Fibroblast of villous mesenchyme (primary cell): Measurements from ENCODE around the gene CREB3. TPM values are rescaled to one million over a fixed set of nuclear protein-coding genes. Genes with fewer than 3 reads are reported as not detected.
A peak's percentile ranks its signal among the peaks of the same experiment; 100 is the strongest.

Experiments
- DNase-seq: peaks from one replicate; pipeline ENCODE4 v3.0.0-alpha.2; 2010; ENCODE audit warnings: low read depth
- H3K4me3 ChIP-seq: 2 replicates; pipeline ENCODE4 v1.5.1; 2011; ENCODE audit warnings: low read depth, mild to moderate bottlenecking, low read length
- CTCF ChIP-seq: IDR thresholded peaks from 2 replicates; pipeline ENCODE4 v1.5.1; 2012; ENCODE audit warnings: low read depth, mild to moderate bottlenecking, low read length; ENCODE audit not compliant: insufficient read depth
- total RNA-seq: library from RNA; depleted of rRNA; stranded (reverse); fragments of >200 nt; gene quantifications from 2 replicates; pipeline ENCODE4 v1.2.3, GENCODE V29; 2012

CREB3 gene
- total RNA-seq, 1 donor, result 126 TPM

GRCh38 chr9:35691757-35692301 lies 40.6 kb upstream of the CREB3 start:
- TF ChIP-seq CTCF, result no peak
- H3K4me3 ChIP-seq, result no peak overlapping the region
- DNase-seq, result no peak

- TF ChIP-seq CTCF, result no peak
- H3K4me3 ChIP-seq, result no peak overlapping the region
- DNase-seq, result no peak
Measured at GRCh38 chr9:35695943-35696401, 36.5 kb upstream of the CREB3 start.

GRCh38 chr9:35696520-35697215 lies 35.8 kb upstream of the CREB3 start:
- peak; percentile 96 for TF ChIP-seq CTCF
- peak; percentile 63 for DNase-seq
- no peak overlapping the region for H3K4me3 ChIP-seq

- no peak overlapping the region for H3K4me3 ChIP-seq
- no peak for TF ChIP-seq CTCF
- DNase-seq, result no peak
Measured at GRCh38 chr9:35697486-35697885, 35.0 kb upstream of the CREB3 start.

- no peak overlapping the region for H3K4me3 ChIP-seq
- no peak for DNase-seq
- no peak for TF ChIP-seq CTCF
Measured at GRCh38 chr9:35698231-35698630, 34.2 kb upstream of the CREB3 start.

GRCh38 chr9:35700031-35700430 lies 32.4 kb upstream of the CREB3 start:
- H3K4me3 ChIP-seq, result no peak overlapping the region
- DNase-seq, result no peak
- TF ChIP-seq CTCF, result no peak
